ENCODE data around the gene MANBA. TPM values are rescaled to one million over a fixed set of nuclear protein-coding genes. Genes with fewer than 3 reads are reported as not detected.

The MANBA gene
- total and polyA plus RNA-seq, 4 donors, result 19.9 to 100 (median 32.1) TPM

DNA sequence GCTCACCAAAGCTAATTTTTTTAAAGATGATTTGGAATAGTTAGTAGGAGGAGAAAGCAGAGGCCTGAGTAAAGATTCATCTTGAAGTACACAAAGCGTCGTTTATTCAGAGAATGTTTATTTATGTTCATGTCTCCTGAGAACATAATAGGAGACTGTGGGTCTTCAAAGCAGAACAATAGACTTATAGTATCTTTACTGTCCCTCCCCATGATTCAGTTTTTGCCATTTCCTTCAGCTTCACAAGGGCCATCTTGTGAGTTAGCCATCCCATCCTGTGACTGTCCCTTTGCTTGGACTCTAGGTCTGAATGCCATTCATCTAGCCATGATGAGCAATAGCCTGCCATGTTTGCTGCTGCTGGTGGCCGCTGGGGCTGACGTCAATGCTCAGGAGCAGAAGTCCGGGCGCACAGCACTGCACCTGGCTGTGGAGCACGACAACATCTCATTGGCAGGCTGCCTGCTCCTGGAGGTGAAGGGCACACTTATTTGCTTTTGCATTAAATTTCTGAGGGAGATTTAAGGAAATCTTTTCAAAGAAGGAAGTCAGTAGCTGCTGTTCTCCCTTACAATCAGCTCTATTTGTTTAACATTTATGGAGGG lies 153.8 kb downstream of the MANBA start:
- no peaks in the 10 kb centered on the region for H3K27me3 ChIP-seq (ENCODE audit: control insufficient read depth in 3 of 3, insufficient read depth in 3 of 3, low read length in 2 of 3)
- WGBS, 2 donors, result 75 to 84% methylated on average over 7 of the region's 7 CpGs
- peaks cover 24 to 49% (median 30%) of the 10 kb centered on the region in 4 donors for H3K36me3 ChIP-seq (ENCODE audit: control insufficient read depth in 4 of 4, insufficient read depth in 4 of 4, low read length in 4 of 4)
- no peak for ATAC-seq (ENCODE audit: insufficient read depth, low FRiP score)
- no peak overlapping the region for H3K4me3 ChIP-seq
- H3K9me3 ChIP-seq (ENCODE audit: control insufficient read depth in 4 of 4, insufficient read depth in 3 of 4, low read length in 3 of 4), result no peaks in the 10 kb centered on the region
- peaks cover 0 to 1% (median 0%) of the 10 kb centered on the region in 5 donors for H3K4me1 ChIP-seq (ENCODE audit: control insufficient read depth in 5 of 5, insufficient read depth in 5 of 5, low read length in 5 of 5)
- TF ChIP-seq, protein P1, sequence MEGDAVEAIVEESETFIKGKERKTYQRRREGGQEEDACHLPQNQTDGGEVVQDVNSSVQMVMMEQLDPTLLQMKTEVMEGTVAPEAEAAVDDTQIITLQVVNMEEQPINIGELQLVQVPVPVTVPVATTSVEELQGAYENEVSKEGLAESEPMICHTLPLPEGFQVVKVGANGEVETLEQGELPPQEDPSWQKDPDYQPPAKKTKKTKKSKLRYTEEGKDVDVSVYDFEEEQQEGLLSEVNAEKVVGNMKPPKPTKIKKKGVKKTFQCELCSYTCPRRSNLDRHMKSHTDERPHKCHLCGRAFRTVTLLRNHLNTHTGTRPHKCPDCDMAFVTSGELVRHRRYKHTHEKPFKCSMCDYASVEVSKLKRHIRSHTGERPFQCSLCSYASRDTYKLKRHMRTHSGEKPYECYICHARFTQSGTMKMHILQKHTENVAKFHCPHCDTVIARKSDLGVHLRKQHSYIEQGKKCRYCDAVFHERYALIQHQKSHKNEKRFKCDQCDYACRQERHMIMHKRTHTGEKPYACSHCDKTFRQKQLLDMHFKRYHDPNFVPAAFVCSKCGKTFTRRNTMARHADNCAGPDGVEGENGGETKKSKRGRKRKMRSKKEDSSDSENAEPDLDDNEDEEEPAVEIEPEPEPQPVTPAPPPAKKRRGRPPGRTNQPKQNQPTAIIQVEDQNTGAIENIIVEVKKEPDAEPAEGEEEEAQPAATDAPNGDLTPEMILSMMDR (IDR thresholded peaks at IDR 0.05; ENCODE audit: control extremely low read depth, extremely low read depth), result no peak
- H3K27ac ChIP-seq (ENCODE audit: low read depth in 1 of 2, low read length in 1 of 2), result no peak overlapping the region
- no peak overlapping the region for H3K9ac ChIP-seq (ENCODE audit: insufficient read depth in 1 of 2, low read length in 2 of 2)
- DNase-seq, result peak; percentile 26 to 71 (median 51)

DNA sequence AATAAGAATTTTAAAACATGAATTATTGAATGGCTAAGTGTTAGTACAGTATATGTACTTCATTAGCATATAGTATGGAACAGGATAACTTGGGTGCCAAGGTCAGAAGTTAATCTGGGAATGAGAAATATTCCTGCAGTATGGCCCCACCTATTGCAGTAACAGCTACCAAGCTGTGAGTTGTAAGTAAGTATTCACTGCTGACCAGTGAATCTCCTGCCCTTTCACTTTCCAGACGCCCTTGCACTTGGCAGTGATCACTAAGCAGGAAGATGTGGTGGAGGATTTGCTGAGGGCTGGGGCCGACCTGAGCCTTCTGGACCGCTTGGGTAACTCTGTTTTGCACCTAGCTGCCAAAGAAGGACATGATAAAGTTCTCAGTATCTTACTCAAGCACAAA lies 154.5 kb downstream of the MANBA start:
- DNase-seq (no peak), ATAC-seq (ENCODE audit: insufficient read depth, low FRiP score) (no peak)
- Histone ChIP-seq H3K27me3 (ENCODE audit: control insufficient read depth in 3 of 3, insufficient read depth in 3 of 3, low read length in 2 of 3) (no peaks in the 10 kb centered on the region), H3K36me3 (ENCODE audit: control insufficient read depth in 4 of 4, insufficient read depth in 4 of 4, low read length in 4 of 4) (peaks cover 24 to 44% (median 29%) of the 10 kb centered on the region in 4 donors), H3K27ac (ENCODE audit: low read depth in 1 of 2, low read length in 1 of 2) (no peak overlapping the region), H3K4me3 (no peak overlapping the region), H3K9ac (ENCODE audit: insufficient read depth in 1 of 2, low read length in 2 of 2) (no peak overlapping the region), H3K9me3 (ENCODE audit: control insufficient read depth in 4 of 4, insufficient read depth in 3 of 4, low read length in 3 of 4) (no peaks in the 10 kb centered on the region), H3K4me1 (ENCODE audit: control insufficient read depth in 5 of 5, insufficient read depth in 5 of 5, low read length in 5 of 5) (peaks cover 0 to 1% (median 0%) of the 10 kb centered on the region in 5 donors)
- WGBS, 2 donors, result 78 to 87% methylated on average over 3 of the region's 3 CpGs
- TF ChIP-seq, protein P1 (IDR thresholded peaks at IDR 0.05; ENCODE audit: control extremely low read depth, extremely low read depth), result no peak

DNA sequence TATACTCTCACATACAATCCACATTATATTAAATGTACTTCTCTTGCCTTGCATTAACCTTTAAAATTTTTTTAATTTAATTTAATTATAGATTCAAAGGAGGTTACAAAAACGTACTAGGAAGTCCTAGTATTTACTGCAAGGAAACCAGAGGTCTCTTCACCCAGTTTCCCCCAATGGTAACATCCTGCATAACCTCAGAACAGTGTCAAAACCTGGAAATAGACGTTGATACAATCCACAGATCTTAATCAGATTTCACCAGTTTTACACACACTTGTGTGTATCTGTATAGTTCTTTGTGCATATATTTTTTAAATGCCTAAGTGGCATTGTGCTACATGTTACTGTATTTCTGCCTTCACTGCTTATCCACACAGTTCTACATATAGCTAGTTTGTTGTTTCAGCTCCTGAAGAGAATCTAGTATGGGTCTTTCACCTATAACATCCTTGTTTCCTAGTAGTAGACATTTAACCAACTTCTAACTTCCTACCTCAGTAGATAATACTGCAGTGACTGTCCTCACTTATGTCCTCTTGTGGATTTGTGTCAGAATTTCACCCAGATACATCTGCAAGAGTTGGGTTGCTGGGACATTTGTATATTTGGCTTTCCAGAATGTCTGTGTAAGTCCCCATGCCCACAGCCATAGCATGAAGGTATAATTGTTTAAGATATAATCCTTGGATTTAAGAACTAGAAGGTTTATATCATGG lies 156.4 kb downstream of the MANBA start:
- 51 to 65% methylated on average over 2 of the region's 2 CpGs for WGBS, 2 donors
- Histone ChIP-seq H3K4me3 (no peak overlapping the region), H3K27me3 (ENCODE audit: control insufficient read depth in 3 of 3, insufficient read depth in 3 of 3, low read length in 2 of 3) (no peaks in the 10 kb centered on the region), H3K4me1 (ENCODE audit: control insufficient read depth in 5 of 5, insufficient read depth in 5 of 5, low read length in 5 of 5) (peaks cover 0 to 1% (median 0%) of the 10 kb centered on the region in 5 donors), H3K36me3 (ENCODE audit: control insufficient read depth in 4 of 4, insufficient read depth in 4 of 4, low read length in 4 of 4) (peaks cover 19 to 44% (median 25%) of the 10 kb centered on the region in 4 donors), H3K9ac (ENCODE audit: insufficient read depth in 1 of 2, low read length in 2 of 2) (no peak overlapping the region), H3K9me3 (ENCODE audit: control insufficient read depth in 4 of 4, insufficient read depth in 3 of 4, low read length in 3 of 4) (no peaks in the 10 kb centered on the region), H3K27ac (ENCODE audit: low read depth in 1 of 2, low read length in 1 of 2) (no peak overlapping the region)
- DNase-seq, result no peak
- no peak for ATAC-seq (ENCODE audit: insufficient read depth, low FRiP score)
- TF ChIP-seq, protein P1 (IDR thresholded peaks at IDR 0.05; ENCODE audit: control extremely low read depth, extremely low read depth), result no peak

Data from lung (tissue), 12 donors.